HG03521 (cell line): ENCODE measurements around the gene KLHL10.

Experiments
- ATAC-seq: cut with Tn5 transposase; IDR thresholded peaks from one replicate; pipeline ENCODE4 v1.9.1; 2021; ENCODE audit warnings: mild to moderate bottlenecking, moderate library complexity; ENCODE audit not compliant: unreplicated experiment

Gene KLHL10

GRCh38 chr17:41837761-41838538 lies at the start of gene KLHL10:
TSS of gene KLHL10 (plus strand) at chr17:41837825. CDS start at chr17:41837933, 108 bp downstream.
- no peak for ATAC-seq

DNA sequence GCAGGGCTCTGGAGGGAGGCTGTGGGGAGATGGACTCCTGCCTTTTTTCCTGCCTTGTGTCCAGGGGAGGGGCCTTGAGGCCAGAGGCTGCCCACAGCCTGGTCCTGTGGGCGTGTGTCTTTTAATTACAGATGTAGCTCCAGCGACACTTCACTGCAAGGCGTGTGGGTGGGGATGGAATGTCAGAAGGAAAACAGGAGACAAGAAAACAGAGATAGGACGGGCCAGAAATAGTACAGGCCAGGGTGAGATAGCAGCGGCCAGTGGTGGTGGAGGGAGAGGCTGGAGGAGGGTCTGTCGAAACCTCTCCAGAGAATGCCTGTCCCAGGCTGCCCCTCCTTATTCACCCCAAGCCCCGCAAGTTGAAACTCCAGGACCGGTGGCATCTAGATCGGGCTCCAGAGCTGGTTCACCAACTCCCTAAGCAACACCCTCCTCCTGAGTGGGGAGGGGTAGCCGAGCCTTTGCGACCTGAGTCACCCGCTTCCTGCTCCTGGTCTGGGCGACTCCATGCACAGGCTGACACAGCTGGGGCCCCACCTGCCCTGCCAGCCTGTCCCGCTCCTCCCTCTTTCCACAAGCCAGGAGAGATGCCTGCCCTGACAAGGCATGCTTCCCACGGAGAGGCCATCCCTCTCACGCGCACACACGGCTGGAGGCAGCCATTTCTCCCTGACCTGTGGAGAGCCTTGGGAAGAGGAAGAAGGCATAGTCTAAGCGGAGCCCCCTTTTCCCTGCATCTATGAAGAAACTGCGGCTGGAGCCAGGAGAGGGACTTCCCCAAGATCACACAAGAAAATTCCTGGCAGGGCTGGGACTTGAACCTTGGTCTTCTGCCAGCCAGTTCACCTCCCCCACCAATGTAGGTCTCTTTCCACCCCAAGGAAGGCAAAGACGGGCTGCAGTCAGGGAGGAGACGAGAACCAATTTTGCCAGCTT lies 44.5 kb upstream of the KLHL10 start:
- ATAC-seq = no peak

DNA sequence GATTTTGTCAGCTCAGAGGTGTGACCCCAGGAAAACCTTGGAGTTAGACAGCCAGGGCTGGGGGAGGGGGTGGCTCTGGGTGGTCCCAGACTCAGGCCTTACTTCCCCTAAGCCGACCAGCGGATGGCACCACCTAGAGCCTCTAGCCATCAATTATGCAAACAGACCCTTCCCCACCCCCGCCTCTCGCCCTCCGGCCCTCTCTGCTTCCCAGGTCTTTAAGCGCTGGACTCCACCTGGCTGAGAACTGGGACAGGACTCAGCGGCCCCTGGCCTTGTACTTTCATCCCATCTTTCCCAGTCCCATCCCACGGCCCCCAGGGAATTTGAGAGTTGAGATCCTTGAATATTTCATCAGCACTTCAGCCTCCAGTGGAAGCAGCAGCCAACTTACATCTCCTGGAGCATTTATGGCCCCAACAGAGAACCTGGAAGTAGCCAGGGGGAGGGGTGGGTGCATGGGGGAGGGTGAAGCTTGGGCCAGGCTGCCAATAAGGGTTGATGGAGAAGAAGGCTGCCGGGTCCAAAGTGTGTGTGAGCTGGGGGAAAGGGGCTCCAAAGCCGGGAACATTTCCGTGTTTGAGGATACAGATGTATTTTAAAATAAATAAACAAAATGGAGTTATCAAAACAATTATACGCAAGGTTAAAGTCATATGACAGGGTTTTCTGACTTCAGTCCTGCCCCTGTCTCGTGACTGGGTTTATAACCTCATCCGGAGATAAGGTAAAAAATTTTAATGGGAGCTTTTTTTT lies 43.7 kb upstream of the KLHL10 start:
- ATAC-seq = no peak

DNA sequence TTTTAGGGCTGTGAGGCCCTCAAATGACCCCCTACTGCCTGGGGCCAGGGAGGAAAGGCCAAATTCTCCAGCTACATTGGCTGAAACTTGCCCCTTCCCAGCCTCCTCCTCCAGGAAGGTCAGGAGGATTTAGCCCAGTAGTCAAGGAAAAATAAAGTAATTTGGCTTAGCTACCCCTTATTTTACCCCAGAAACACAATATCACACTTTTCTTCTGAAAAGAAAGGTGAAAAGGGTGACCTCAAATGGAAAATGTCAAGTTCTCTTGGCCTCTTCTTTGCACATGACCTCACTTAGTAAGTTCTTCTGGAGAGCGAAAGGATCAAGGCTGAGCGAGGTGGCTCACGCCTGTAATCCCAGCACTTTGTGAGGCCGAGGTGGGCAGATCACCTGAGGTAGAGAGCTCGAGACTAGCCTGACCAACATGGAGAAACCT lies 43.1 kb upstream of the KLHL10 start:
- no peak for ATAC-seq

GRCh38 chr17:41796121-41796895 lies 41.3 kb upstream of the KLHL10 start:
- no peak for ATAC-seq

GRCh38 chr17:41797377-41797776 lies 40.2 kb upstream of the KLHL10 start:
- ATAC-seq = no peak

DNA sequence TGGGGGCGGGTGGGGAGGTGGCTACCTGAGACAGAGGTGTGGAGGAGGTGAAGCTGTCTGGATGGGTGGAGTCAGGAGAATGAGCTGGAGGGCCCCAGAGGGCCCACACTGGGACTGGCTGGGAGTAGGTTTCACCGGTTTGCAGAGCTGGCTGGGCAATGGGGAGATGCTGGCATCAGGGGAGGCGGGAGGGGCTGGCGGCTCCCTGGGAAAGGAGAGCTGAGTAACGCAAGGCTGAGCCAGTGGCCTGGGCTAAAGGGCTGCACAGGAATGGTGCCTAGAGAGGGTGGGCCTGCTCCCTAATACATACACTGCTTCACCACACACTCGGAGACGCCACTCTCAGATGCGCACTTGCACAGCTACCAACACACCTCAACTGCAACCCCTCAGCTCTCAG lies 38.3 kb upstream of the KLHL10 start:
- no peak for ATAC-seq

DNA sequence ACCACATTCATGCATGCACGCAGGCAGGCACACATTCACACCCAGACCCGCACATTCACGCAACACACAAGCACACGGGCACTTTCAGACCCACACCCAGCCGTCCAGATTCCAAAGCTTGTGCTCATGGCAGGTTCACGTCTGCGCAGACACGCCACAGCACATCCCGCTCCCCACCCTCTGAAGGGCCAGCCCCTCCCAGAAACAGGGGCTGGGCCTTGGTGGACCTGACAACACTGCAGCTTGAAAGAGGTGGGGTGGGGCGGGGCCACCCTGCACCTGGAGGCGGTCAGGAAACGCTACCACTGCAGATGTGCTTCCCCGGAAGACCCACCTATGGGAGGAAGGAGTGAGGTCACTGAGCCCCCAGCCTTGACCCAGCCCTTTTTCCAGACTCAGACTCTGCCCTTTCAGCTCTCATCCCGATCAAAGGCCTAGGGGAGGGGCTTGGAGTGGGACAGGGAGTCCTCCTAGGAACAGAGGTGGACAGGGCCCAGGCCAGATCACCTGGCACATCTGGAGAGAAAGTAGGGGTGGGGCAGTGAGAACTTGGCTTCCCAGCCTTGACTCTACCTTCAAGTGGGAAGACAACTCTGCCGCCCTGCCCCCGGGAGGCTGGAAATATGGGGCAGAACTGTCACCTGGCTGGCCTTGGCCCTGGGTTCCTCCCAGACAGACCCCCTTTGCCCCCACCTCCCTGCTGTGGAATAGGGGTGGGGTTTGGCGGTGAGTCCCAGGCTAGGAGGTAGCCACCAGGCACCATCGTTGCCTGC lies 36.8 kb upstream of the KLHL10 start:
- ATAC-seq = no peak

GRCh38 chr17:41801374-41802271 lies 36.0 kb upstream of the KLHL10 start:
- ATAC-seq = no peak

DNA sequence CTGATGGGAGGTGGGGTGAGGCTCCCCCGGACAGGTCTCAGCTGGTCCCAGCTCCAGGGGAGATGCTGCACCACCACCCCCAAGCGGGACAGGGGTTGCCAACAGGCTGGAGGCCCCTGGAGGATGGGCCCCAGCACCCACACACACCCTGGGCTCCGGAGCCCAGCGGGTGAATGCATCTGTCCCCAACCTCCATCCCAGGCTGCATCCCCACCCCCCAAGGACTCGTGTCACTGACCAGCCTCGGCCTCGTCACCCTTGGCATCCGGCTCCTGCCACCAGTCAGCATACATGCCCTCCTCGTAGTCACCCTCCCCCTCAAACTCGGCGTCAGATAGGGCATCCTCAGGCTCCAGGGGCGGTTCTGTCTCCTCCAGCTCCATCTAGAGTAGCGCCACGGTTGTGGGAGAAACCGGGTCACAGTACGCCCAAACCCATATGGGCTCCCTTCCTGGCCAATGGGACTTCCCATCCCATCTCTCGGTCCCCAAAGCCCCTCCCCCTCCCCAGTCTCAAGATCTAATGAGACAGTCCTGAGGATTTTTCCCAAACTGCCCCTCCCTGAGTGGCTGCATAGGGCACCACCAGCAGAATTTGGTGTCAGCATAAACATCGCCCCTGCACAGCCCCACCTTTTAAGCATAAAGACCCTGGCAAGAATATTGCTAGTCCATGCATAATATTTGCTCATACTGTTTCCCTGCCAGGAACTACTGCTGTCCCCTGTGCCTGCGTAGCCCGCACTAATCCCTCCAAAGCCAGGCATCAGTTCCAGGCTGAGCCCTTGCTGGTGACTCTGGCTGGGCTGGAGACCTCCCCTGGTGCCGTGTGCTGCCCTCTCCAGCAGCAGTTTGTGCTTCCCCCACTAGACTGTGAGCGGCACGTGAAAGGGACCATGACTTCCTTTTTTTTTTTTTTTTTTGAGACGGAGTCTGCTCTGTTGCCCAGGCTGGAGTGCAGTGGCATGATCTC lies 34.3 kb upstream of the KLHL10 start:
- no peak for ATAC-seq

DNA sequence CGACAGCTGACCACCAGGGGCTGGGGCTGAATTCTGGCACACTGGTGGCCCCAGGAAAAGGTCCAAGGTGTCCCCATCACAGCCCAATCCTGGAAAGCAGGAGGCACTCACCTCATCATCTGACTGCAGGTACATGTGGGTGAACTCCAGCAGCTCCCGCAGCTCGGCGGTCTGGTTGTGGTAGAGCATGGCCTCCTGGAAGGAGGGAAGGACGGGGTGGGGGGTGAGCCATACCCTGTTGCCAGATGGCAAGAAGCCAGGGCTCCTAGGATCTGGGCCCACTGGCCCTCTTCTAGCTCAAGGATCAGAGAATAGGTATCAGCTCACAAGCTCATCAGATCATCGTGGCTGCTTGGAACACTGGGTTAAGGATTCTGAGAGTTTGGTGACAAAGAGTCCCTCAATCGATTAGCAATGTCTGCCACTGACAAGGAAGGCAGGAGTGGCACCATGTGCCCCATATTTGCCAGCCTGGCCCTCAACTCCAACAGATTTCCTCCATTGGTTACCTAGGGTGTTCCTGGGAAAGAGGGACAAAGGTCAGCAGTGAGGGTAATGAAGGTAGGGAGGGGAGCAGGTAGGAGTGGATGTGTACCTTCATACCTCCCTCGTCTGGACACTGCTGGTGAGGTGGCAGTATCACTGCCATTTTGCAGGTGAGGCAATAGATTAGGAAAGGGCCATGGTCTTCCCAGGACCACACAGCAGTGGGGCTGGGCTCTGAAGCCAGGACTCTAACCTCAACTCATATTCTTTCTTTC lies 30.8 kb upstream of the KLHL10 start:
- no peak for ATAC-seq

DNA sequence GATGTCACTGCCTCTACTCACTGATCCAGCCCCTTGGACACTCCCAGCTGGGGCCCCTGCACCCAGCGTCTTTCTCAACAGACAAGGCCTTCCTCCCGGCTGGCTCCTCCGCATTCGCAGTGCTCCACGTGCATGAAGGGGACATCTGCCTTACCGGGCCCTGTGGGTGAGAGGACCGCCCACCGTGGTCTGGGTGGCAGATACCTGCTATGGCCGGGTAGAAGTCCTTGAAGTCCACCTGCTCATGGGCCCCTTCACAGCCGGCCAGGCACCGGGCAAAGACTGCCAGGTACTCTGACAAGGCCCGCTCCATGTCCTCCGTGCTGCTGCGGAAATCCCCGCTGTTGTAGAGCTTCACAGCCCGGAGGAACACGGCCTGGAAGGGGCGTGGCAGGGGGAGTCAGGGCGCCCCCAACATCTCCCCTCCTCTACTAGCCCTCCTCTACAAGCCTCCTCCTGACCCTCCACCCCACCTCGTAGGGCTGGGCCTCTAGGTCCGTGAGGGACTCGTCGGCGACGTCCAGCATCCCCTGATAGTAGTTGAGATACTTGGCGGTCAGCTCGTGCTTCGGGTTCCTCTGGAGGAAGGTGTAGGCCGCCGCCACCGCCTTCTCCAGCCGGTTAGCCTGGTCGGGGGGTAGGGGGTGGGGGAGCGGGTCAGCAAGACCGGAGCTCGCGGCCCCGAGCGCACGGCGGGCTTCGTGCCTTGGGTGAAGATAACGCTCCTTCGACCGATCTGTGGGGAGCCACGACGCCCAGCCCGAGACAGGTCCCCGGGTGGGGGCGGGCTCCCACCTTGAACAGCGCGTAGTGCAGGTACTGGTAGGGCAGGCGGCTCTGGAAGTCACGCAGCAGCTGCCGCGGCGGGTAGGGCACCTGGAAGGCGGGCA lies 26.7 kb upstream of the KLHL10 start:
- ATAC-seq = no peak

GRCh38 chr17:41811549-41812380 lies 25.9 kb upstream of the KLHL10 start, which contains the start of gene P3H4:
TSS of gene P3H4 (minus strand) at chr17:41811949. CDS start at chr17:41811915, 34 bp downstream.
- peak; percentile 66 for ATAC-seq

GRCh38 chr17:41812381-41813151 lies 25.1 kb upstream of the KLHL10 start, which contains the start of gene FKBP10:
TSS of gene FKBP10 (plus strand) at chr17:41813004. CDS start at chr17:41813035, 31 bp downstream.
- no peak for ATAC-seq
